DOHH2 (cell line): ENCODE measurements around the gene INTS14.
A peak's percentile ranks its signal among the peaks of the same experiment; 100 is the strongest.

Source experiments
- H3F3A ChIP-seq: fragments of 200-600 bp; sonication (generic), shearing (Covaris generic); 2 replicates; pipeline ENCODE4 v1.6.0; 2016; ENCODE audit warnings: antibody characterized with exemption, mild to moderate bottlenecking; ENCODE audit not compliant: control insufficient read depth, insufficient read depth
- H3K27ac ChIP-seq: fragments of 200-600 bp; sonication (generic); 2 replicates; pipeline ENCODE4 v1.5.1; 2014; ENCODE audit warnings: low read depth, mild to moderate bottlenecking, low read length, moderate library complexity
- H3K27me3 ChIP-seq: fragments of 200-600 bp; sonication (generic); 2 replicates; pipeline ENCODE4 v1.6.1; 2014; ENCODE audit warnings: mild to moderate bottlenecking, low read length, mixed read lengths; ENCODE audit not compliant: control insufficient read depth
- H3K36me3 ChIP-seq: fragments of 200-600 bp; sonication (generic); 2 replicates; pipeline ENCODE4 v1.6.1; 2014; ENCODE audit warnings: mild to moderate bottlenecking, low read length, moderate library complexity, mixed read lengths; ENCODE audit not compliant: control insufficient read depth
- H3K4me1 ChIP-seq: fragments of 200-600 bp; sonication (generic); 2 replicates; pipeline ENCODE4 v1.6.1; 2014; ENCODE audit warnings: mild to moderate bottlenecking, low read length, mixed read lengths; ENCODE audit not compliant: control insufficient read depth
- H3K4me2 ChIP-seq: fragments of 200-600 bp; sonication (generic); 2 replicates; pipeline ENCODE4 v1.6.0; 2014; ENCODE audit warnings: mild to moderate bottlenecking, low read length, moderate library complexity
- H3K4me3 ChIP-seq: fragments of 200-600 bp; sonication (generic); 2 replicates; pipeline ENCODE4 v1.5.1; 2014; ENCODE audit warnings: mild to moderate bottlenecking, low read length, mixed read lengths
- H3K79me2 ChIP-seq: fragments of 200-600 bp; sonication (generic); 2 replicates; pipeline ENCODE4 v1.6.1; 2014; ENCODE audit warnings: mild to moderate bottlenecking, low read length, mixed read lengths; ENCODE audit not compliant: control insufficient read depth
- H3K9me2 ChIP-seq: fragments of 200-600 bp; sonication (generic); replicated peaks from 2 replicates; pipeline ENCODE4 v1.6.1; 2014; ENCODE audit warnings: mild to moderate bottlenecking, low read length, mixed read lengths; ENCODE audit not compliant: control insufficient read depth
- H3K9me3 ChIP-seq: fragments of 200-600 bp; sonication (generic); 2 replicates; pipeline ENCODE4 v1.6.1; 2014; ENCODE audit warnings: antibody characterized with exemption, low read length, mixed read lengths; ENCODE audit not compliant: control insufficient read depth, insufficient read depth
- H4K20me1 ChIP-seq: fragments of 200-600 bp; sonication (generic); 2 replicates; pipeline ENCODE4 v1.6.0; 2014; ENCODE audit warnings: low read depth, mild to moderate bottlenecking, antibody characterized with exemption, low read length, moderate library complexity; ENCODE audit not compliant: control insufficient read depth, insufficient read depth
- EZH2phosphoT487 ChIP-seq: fragments of 200-600 bp; sonication (generic); IDR thresholded peaks from 2 replicates; pipeline ENCODE4 v1.6.1; 2017; ENCODE audit warnings: borderline replicate concordance, mild to moderate bottlenecking, antibody characterized with exemption, low read length, moderate library complexity, mixed read lengths
- TF ChIP-seq, protein P1 (sequence below): fragments of 200-600 bp; sonication (generic); IDR thresholded peaks from one replicate; pipeline ENCODE4 v1.5.1; 2014; ENCODE audit warnings: antibody characterized with exemption, mild to moderate bottlenecking, low read depth, low read length; ENCODE audit not compliant: poor library complexity, severe bottlenecking

The INTS14 gene

DNA sequence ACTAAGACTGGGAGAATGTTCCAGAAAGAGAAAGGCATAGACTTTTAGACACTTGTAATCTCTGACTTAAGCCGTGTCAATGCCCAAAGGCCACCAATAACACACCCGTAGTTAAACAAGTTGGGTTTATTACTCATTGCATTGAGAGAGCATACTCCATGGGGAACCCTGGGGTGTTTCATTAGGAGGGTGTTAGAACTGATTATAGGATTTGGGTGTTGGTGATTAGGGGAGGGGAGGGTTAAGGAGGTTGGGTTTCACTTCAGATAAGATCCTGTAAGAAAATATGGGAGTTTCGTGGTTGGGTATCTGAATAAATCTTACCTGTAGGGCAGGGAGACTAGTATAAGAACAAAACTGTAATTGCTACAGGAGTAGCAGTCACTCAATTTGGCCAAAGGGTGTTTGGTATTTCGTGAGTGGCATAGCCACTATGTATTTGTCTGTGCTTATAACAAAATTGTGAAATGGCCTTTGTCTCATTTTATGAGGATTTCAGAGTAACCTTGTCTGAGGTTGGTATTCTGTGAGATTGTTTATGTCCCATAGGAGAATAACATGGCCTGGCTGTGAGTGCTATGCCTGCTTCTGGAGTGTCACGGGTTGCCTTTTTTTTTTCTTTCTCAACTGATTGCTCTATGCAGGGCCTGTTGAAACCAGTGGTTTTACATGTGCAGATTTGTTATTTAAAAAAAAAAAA lies 77.7 kb downstream of the INTS14 start:
- H3K4me2 ChIP-seq = peak overlapping the region; percentile 30; the same call in 1 of the 2 replicates
- H3K9me3 ChIP-seq = no peaks in the 10 kb centered on the region
- H3K27ac ChIP-seq = no peak overlapping the region
- peaks cover 7% of the 10 kb centered on the region; the same call in 1 of the 2 replicates for H4K20me1 ChIP-seq
- H3K4me3 ChIP-seq = 0 out of 2 replicates have a peak overlapping the region, but pooled peaks have one; percentile 7
- no peaks in the 10 kb centered on the region for H3F3A ChIP-seq
- peaks cover 80% of the 10 kb centered on the region for H3K79me2 ChIP-seq
- TF ChIP-seq, protein P1, sequence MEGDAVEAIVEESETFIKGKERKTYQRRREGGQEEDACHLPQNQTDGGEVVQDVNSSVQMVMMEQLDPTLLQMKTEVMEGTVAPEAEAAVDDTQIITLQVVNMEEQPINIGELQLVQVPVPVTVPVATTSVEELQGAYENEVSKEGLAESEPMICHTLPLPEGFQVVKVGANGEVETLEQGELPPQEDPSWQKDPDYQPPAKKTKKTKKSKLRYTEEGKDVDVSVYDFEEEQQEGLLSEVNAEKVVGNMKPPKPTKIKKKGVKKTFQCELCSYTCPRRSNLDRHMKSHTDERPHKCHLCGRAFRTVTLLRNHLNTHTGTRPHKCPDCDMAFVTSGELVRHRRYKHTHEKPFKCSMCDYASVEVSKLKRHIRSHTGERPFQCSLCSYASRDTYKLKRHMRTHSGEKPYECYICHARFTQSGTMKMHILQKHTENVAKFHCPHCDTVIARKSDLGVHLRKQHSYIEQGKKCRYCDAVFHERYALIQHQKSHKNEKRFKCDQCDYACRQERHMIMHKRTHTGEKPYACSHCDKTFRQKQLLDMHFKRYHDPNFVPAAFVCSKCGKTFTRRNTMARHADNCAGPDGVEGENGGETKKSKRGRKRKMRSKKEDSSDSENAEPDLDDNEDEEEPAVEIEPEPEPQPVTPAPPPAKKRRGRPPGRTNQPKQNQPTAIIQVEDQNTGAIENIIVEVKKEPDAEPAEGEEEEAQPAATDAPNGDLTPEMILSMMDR = no peak
- TF ChIP-seq EZH2phosphoT487 = no peak
- peaks cover 20% of the 10 kb centered on the region for H3K36me3 ChIP-seq
- peaks cover 29% of the 10 kb centered on the region for H3K4me1 ChIP-seq
- H3K27me3 ChIP-seq = no peaks in the 10 kb centered on the region
- no peaks in the 10 kb centered on the region for H3K9me2 ChIP-seq

DNA sequence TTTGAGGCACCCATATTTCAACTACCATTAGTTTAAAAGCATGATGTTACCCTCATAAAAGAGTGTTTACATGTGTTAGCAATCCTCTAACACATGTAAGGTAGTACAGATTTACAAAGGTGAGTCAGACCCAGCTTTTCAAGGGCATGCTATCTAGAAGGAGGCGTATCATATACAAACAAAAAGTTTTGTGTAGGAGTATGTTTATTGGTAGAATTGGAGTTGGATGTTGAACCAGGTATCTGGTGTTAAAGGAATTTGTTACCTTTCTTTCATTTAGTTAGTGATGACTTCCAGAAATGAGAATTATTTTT lies 78.2 kb downstream of the INTS14 start:
- H3K27ac ChIP-seq = no peak overlapping the region
- H3K9me3 ChIP-seq = no peaks in the 10 kb centered on the region
- no peak for TF ChIP-seq EZH2phosphoT487
- TF ChIP-seq, protein P1 = no peak
- H3K4me3 ChIP-seq = 0 out of 2 replicates have a peak overlapping the region, but pooled peaks have one; percentile 7
- peaks cover 29% of the 10 kb centered on the region for H3K4me1 ChIP-seq
- H3K27me3 ChIP-seq = no peaks in the 10 kb centered on the region
- no peaks in the 10 kb centered on the region for H3K9me2 ChIP-seq
- H4K20me1 ChIP-seq = peaks cover 7% of the 10 kb centered on the region; the same call in 1 of the 2 replicates
- H3K4me2 ChIP-seq = peak overlapping the region; percentile 30; the same call in 1 of the 2 replicates
- peaks cover 76% of the 10 kb centered on the region for H3K79me2 ChIP-seq
- H3F3A ChIP-seq = no peaks in the 10 kb centered on the region
- peaks cover 20% of the 10 kb centered on the region for H3K36me3 ChIP-seq

DNA sequence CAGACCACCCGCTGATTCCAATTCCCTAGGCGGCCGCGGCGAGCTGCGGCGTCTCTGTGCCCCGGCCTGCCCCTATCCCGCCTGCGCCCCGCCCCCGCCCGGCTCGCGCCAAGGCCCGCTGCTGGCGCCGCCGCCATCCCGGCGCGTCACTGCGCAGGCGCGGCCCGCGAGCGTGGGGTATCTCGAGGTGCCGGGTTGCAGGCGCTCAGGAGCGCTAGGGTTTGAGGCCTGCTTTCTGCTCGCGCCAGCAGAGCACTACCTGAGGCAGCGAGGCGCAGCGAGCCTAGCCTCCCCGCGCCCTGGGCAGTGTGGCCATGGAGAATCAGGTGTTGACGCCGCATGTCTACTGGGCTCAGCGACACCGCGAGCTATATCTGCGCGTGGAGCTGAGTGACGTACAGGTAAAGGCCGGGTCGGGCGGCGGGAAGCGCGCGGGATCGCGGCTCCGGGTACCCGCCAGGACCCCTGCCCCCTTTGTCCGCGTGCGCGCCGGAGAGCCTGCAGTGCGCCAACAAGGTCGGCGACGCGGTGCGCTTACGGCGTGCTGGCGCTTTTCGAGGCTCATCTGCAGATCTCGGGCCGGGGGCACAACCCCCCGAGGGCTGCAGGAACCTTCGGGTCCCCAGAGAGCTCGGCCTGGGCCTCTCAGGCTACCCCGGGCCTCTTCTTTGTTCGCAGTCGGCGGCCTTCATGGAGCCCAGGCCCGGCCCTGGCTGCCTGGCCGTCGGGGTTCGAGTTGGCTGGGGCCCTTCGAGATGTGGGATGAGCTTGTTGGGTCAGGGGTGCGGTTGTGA lies 80.4 kb downstream of the INTS14 start, which contains the start of gene HACD3:
Gene HACD3, plus strand, starts transcription at position 146 of the 794 bp plus-strand sequence. Its CDS starts 169 bp downstream, at position 315.
- TF ChIP-seq EZH2phosphoT487 = no peak
- TF ChIP-seq, protein P1 = no peak
- Histone ChIP-seq H4K20me1 (peaks cover 7% of the 10 kb centered on the region; the same call in 1 of the 2 replicates), H3K36me3 (peaks cover 14% of the 10 kb centered on the region), H3F3A (no peaks in the 10 kb centered on the region), H3K9me2 (no peaks in the 10 kb centered on the region), H3K79me2 (peaks cover 57% of the 10 kb centered on the region), H3K4me3 (peak within 1 kb of the TSS; percentile 82), H3K27ac (peak within 1 kb of the TSS; percentile 36), H3K9me3 (no peaks in the 10 kb centered on the region), H3K4me1 (peaks cover 29% of the 10 kb centered on the region), H3K27me3 (no peaks in the 10 kb centered on the region), H3K4me2 (peak within 1 kb of the TSS; percentile 96)
